GM20000 (cell line): ENCODE results near the gene DTYMK.
A peak's percentile ranks its signal among the peaks of the same experiment; 100 is the strongest.

Source experiments
- DNase-seq: peaks from one replicate; pipeline ENCODE4 v3.0.0; 2012; ENCODE audit warnings: low spot score
- TF ChIP-seq, protein P1 (sequence below): IDR thresholded peaks from 2 replicates; pipeline ENCODE4 v1.5.1; 2012; ENCODE audit warnings: mild to moderate bottlenecking, control low read depth; ENCODE audit errors: extremely low read depth, missing control alignments

DTYMK gene

DNA sequence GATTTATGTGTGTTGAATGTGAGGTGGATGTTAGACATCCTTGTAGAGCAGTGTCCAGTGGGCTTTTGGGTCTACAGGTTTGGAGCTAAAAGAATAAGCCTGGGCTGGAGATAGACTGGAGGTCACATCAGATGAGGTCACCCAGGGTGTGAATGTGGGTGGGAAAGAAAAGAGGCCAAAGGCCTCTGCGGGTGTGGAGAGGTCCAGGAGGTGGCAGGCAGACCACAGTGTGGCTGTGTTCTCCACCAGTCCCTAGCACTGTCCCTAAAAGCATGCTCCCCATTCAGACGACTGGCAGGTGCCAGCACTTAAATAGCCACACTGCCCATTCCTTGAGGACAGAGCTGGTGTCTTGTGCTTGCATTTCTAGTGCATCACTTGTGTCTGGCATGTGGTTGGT is 45.0 kb downstream of the DTYMK start:
- TF ChIP-seq, protein P1, sequence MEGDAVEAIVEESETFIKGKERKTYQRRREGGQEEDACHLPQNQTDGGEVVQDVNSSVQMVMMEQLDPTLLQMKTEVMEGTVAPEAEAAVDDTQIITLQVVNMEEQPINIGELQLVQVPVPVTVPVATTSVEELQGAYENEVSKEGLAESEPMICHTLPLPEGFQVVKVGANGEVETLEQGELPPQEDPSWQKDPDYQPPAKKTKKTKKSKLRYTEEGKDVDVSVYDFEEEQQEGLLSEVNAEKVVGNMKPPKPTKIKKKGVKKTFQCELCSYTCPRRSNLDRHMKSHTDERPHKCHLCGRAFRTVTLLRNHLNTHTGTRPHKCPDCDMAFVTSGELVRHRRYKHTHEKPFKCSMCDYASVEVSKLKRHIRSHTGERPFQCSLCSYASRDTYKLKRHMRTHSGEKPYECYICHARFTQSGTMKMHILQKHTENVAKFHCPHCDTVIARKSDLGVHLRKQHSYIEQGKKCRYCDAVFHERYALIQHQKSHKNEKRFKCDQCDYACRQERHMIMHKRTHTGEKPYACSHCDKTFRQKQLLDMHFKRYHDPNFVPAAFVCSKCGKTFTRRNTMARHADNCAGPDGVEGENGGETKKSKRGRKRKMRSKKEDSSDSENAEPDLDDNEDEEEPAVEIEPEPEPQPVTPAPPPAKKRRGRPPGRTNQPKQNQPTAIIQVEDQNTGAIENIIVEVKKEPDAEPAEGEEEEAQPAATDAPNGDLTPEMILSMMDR: no peak

DNA sequence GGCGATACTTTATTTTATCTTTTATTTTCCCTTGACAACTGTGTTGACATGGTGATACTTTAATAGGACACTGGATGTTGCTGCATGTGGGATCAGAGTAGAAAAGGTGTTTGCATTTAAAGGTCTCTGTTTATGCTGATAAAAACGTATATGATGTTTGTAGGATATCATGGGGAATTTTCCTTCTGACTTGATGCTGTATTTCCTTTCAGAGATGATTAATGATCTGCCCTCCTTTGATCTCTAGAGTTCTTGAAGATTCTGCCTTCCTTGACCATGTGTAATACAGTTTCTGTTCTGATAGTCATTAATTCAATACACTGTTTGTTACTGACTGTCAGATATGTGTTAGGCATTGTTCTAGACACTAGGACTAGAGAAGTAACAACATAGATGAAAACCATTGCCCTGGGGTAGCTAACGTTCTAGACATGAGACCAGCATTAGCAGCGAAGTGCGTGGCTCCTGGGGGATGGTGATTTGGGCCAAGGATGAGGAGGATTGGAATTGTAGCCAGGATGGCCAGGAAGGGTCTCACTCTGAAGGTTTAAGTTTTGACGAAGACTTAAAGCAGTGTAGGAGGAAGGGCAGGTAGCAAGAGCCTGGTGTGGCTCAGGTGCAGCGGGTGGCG is 46.3 kb downstream of the DTYMK start:
- DNase-seq: no peak
- TF ChIP-seq, protein P1: no peak

More for the DNA sequence above, 45.0 kb downstream of the DTYMK start:
- DNase-seq: no peak

DNA sequence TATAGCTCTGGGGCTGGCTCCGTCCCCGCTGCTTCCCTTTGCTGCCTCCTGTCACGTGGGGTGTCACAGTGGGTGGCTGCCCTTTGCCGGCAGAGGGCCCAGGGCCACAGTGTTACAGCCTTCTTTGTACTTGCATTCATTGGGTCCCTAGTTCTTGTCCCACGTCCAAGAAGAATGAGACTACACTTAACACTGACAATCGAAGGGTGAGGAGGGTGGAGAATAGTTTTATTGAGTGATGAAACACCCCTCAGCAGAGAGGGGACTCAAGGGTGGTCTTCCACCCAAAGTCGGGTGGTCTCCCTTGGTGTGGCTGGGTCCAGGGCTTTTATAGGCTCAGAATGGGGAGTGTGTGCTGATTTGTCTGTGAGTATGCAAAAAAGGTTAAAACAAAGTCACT is 47.2 kb downstream of the DTYMK start:
- TF ChIP-seq, protein P1: no peak
- DNase-seq: no peak

DNA sequence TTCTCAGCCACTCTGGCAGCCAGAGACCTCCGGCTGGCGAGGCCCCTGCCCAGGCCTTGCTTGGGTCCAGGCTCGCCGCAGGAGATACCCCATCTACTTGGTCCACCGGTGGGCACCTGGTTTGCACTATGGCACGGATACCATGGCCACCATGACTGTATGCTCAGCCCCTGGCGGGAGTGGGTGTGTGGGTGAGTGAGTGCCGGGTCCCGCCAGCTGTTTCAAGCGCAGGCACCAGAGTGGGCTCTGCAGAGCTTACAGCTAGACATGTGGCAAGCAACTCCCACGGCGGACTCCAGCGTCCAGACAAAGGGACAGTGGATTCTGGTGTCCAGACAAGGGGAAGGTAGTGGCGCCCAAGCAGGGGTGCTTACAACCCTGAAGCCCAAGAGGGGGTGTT is 47.7 kb downstream of the DTYMK start:
- TF ChIP-seq, protein P1: no peak
- no peak for DNase-seq

DNA sequence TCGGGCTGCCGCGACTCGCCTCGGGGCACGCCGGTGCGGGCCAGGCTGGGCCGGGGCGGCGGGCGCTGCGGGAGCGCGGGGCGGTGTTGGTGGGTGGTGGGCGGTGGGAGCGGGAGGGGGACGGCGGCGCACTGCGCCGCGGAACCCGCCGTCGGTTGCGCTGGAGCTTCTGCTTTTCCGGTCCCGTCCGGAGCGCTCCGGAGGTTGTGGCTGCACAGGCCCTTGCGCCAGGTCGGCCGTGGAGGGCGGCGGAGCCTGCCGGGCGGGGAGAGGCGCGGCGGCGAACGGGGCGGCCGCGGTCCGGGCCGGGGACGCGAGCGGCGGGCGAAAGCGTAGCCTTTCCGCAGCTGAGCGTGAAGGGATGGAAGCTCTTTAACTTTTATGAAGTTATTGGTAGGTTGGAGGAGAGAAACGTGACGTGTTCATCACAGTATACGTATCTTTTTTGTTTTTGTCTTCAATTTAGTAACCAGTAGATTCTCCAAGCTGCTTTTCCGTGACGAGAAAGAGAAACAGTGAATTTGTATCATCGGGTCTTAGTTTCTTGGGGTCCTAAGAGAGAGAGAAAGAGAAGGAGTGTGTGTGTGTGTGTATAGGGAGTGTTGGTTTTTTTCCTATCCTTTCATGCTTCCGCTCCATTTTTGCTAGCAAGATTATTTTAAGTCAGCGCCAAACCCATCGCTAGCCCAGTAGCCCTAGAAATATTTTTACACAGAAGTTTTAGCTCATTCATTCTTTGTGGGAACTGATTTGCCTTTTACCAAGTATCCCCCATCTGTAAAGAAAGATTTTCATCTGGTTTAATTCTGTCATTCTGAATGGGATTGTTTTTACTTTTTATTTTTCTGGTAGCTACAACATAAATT is 48.6 kb downstream of the DTYMK start:
- TF ChIP-seq, protein P1: no peak
- DNase-seq: peak; percentile 81

DNA sequence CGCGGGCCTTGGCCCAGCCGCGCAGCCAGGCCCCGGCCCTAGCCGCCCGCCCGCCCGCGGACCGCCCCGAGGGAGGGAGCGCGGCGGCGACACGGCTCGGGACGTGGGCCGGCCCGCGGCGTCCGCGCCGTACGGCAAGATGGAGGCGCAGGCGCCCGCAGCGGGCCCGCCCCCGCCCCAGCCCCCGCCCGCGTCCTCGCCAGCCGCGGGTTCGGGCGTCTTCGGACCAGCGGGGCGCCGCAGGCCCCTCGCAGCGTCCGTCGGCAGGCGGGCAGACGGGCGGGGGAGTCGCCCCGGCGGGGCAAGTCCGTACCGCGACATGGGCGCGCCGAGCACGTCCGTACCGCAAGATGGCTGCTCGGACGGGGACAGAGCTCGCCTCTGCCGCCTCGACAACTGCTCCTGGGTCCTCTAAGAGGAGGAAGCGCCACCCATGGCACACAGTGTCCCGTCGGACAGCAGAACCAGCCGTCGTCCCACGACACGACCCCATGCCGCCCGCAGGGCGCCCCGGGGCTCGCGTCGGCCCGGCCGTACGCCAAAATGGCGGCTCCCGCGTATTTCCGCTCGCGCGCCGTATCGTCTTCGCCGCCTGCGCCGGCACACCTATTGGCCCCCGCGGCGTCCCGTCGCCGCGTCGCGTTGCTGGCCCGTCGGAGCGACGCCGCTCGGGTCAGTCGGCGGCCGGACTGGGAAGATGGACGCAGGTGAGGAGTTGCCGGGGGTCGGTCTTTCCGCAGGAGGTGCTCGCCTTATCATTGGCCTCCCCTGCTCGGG is 49.4 kb downstream of the DTYMK start, which contains the start of the genes ATG4B and THAP4:
Gene ATG4B, plus strand, starts transcription at position 676 of the 777 bp plus-strand sequence. Its CDS starts 22 bp downstream, at position 698.
Gene THAP4, minus strand, starts transcription at position 141 of the 777 bp plus-strand sequence. CDS start 141 bp downstream, outside the sequence.
- TF ChIP-seq, protein P1: no peak
- DNase-seq: peak; percentile 99
